ENCODE results near the gene CYTH1.
"Not testable (repeated sequence)": the region's sequence is repeated elsewhere in the genome, so short reads cannot be mapped to it uniquely, and the experiment has no call there.

The CYTH1 gene

DNA sequence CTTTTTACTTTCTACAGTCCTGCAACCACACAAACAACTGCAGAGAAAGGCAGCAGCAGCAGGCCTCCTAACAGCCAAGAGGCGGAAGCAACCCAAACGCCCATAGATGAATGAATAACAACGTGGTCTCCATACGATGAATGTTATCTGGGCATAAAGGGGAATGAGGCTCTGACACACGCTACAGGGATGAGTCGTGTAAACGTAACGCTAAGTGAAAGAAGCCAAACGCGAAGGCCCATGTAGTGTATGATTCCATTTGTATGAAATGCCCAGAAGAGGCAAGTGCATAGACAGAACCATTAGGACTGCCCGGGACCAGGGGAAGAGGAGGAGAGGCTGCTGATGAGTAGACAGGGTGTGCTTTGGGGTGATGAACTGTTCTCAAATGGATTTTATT is 110.1 kb downstream of the CYTH1 start:
- Histone ChIP-seq H3K9me3 (ENCODE audit: severe bottlenecking) (no peaks in the 10 kb centered on the region), H3K4me3 (ENCODE audit: low read depth, low read length) (no peak overlapping the region), H3K36me3 (peaks cover 62% of the 10 kb centered on the region), H3K27me3 (ENCODE audit: insufficient read depth, low read depth, severe bottlenecking) (no peaks in the 10 kb centered on the region), H3K27ac (no peak overlapping the region)
- TF ChIP-seq, protein P1, sequence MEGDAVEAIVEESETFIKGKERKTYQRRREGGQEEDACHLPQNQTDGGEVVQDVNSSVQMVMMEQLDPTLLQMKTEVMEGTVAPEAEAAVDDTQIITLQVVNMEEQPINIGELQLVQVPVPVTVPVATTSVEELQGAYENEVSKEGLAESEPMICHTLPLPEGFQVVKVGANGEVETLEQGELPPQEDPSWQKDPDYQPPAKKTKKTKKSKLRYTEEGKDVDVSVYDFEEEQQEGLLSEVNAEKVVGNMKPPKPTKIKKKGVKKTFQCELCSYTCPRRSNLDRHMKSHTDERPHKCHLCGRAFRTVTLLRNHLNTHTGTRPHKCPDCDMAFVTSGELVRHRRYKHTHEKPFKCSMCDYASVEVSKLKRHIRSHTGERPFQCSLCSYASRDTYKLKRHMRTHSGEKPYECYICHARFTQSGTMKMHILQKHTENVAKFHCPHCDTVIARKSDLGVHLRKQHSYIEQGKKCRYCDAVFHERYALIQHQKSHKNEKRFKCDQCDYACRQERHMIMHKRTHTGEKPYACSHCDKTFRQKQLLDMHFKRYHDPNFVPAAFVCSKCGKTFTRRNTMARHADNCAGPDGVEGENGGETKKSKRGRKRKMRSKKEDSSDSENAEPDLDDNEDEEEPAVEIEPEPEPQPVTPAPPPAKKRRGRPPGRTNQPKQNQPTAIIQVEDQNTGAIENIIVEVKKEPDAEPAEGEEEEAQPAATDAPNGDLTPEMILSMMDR (IDR thresholded peaks at IDR 0.05; ENCODE audit: low read depth, low read length), result no peak
- DNase-seq, result no peak

- H3K36me3 ChIP-seq, result peaks cover 59% of the 10 kb centered on the region
- not testable (repeated sequence) for H3K27me3 ChIP-seq (ENCODE audit: insufficient read depth, low read depth, severe bottlenecking); H3K4me3 ChIP-seq (ENCODE audit: low read depth, low read length); H3K27ac ChIP-seq; H3K9me3 ChIP-seq (ENCODE audit: severe bottlenecking); DNase-seq
Measured at GRCh38 chr17:78671726-78672001, 110.4 kb downstream of the CYTH1 start.

- H3K27me3 ChIP-seq (ENCODE audit: insufficient read depth, low read depth, severe bottlenecking), result no peaks in the 10 kb centered on the region
- no peak overlapping the region for H3K27ac ChIP-seq
- TF ChIP-seq, protein P1 (IDR thresholded peaks at IDR 0.05; ENCODE audit: low read depth, low read length), result no peak
- no peaks in the 10 kb centered on the region for H3K9me3 ChIP-seq (ENCODE audit: severe bottlenecking)
- H3K4me3 ChIP-seq (ENCODE audit: low read depth, low read length), result no peak overlapping the region
- DNase-seq, result no peak
- peaks cover 53% of the 10 kb centered on the region for H3K36me3 ChIP-seq
Measured at GRCh38 chr17:78670850-78671725, 111.0 kb downstream of the CYTH1 start.

DNA sequence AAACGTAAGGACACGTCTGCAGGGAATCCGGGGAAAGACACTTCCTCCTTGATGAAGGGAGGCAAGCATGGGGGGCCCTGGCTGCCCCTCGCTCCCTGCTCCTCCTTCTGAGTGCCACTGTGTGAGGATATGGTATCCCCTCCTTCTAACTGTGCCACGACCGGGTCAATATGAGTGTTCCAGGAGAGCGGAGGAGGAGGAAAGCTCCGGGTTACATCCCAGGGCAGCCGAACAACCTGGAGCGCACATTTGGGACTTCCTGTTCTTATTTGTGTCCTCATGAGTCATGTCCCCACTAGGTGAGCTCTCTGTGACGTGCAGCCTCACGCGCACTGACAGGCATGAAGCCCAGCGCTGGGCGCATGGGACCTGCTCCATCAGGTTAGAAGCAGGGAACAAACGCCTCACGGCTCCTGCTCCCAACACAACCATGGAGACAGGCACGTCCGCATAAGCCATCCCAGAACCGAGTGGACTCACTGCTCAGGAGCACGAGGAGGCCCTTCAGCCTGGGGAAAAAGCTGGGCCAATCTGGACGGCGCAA is 112.0 kb downstream of the CYTH1 start:
- DNase-seq, result no peak
- TF ChIP-seq, protein P1 (IDR thresholded peaks at IDR 0.05; ENCODE audit: low read depth, low read length), result no peak
- no peak overlapping the region for H3K27ac ChIP-seq
- H3K36me3 ChIP-seq, result peaks cover 43% of the 10 kb centered on the region
- no peak overlapping the region for H3K4me3 ChIP-seq (ENCODE audit: low read depth, low read length)
- no peaks in the 10 kb centered on the region for H3K27me3 ChIP-seq (ENCODE audit: insufficient read depth, low read depth, severe bottlenecking)
- no peaks in the 10 kb centered on the region for H3K9me3 ChIP-seq (ENCODE audit: severe bottlenecking)

GRCh38 chr17:78669256-78669974 is 112.7 kb downstream of the CYTH1 start:
- Histone ChIP-seq H3K36me3 (peaks cover 36% of the 10 kb centered on the region), H3K27ac (no peak overlapping the region), H3K4me3 (ENCODE audit: low read depth, low read length) (no peak overlapping the region), H3K27me3 (ENCODE audit: insufficient read depth, low read depth, severe bottlenecking) (no peaks in the 10 kb centered on the region), H3K9me3 (ENCODE audit: severe bottlenecking) (no peaks in the 10 kb centered on the region)
- no peak for DNase-seq
- TF ChIP-seq, protein P1 (IDR thresholded peaks at IDR 0.05; ENCODE audit: low read depth, low read length), result no peak

DNA sequence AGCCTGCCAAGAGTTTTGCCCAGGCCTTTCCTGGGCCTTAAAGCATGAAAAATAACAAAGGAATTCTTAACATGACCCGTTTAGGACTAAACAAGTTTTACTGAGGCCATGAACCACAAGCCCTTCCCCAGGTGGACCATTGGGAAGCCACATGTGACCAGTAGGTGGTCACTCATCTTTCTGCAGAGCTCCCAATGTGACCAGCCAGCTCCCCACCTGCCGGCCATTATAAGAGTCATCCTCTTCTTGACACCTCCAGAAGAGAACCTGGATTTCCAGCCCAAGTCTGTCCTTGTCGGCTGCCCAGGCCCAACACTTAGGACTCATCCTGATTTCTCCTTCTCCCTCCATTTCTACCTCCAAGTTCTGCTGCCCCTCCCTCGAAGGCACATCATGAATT is 113.2 kb downstream of the CYTH1 start:
- Histone ChIP-seq H3K27me3 (ENCODE audit: insufficient read depth, low read depth, severe bottlenecking) (no peaks in the 10 kb centered on the region), H3K9me3 (ENCODE audit: severe bottlenecking) (no peaks in the 10 kb centered on the region), H3K27ac (no peak overlapping the region), H3K36me3 (peaks cover 32% of the 10 kb centered on the region), H3K4me3 (ENCODE audit: low read depth, low read length) (no peak overlapping the region)
- no peak for DNase-seq
- TF ChIP-seq, protein P1 (IDR thresholded peaks at IDR 0.05; ENCODE audit: low read depth, low read length), result no peak
